ENCODE data around the gene REEP1.

DNA sequence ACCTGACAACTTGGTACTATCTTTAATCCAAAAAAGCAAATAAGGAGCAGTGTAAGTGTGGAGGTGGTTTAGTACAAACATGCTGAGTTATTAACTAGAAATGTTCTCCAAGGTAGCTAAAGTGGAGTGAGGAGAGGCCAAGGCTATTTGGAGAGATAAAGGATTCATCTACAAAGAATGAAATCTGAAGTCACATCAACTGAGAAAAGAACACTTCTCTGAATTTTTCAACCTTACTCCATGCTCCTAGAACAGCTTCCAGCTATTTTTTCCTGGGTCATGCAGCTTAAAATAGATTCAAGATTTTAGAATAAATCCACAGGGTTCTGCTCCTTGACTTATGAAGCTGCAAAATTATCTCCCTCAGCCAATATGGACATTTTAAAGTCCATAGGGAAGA, 160.8 kb downstream of the REEP1 start:
- TF ChIP-seq POLR2AphosphoS5 (IDR thresholded peaks at IDR 0.05; ENCODE audit: low read depth, low read length) = no peak
- no peak for TF ChIP-seq TAF1 (IDR thresholded peaks at IDR 0.05; ENCODE audit: borderline replicate concordance, insufficient read depth, low read length)
- TF ChIP-seq, protein P1, sequence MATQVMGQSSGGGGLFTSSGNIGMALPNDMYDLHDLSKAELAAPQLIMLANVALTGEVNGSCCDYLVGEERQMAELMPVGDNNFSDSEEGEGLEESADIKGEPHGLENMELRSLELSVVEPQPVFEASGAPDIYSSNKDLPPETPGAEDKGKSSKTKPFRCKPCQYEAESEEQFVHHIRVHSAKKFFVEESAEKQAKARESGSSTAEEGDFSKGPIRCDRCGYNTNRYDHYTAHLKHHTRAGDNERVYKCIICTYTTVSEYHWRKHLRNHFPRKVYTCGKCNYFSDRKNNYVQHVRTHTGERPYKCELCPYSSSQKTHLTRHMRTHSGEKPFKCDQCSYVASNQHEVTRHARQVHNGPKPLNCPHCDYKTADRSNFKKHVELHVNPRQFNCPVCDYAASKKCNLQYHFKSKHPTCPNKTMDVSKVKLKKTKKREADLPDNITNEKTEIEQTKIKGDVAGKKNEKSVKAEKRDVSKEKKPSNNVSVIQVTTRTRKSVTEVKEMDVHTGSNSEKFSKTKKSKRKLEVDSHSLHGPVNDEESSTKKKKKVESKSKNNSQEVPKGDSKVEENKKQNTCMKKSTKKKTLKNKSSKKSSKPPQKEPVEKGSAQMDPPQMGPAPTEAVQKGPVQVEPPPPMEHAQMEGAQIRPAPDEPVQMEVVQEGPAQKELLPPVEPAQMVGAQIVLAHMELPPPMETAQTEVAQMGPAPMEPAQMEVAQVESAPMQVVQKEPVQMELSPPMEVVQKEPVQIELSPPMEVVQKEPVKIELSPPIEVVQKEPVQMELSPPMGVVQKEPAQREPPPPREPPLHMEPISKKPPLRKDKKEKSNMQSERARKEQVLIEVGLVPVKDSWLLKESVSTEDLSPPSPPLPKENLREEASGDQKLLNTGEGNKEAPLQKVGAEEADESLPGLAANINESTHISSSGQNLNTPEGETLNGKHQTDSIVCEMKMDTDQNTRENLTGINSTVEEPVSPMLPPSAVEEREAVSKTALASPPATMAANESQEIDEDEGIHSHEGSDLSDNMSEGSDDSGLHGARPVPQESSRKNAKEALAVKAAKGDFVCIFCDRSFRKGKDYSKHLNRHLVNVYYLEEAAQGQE (IDR thresholded peaks at IDR 0.05; ENCODE audit: insufficient read depth in 1 of 2, low read depth in 2 of 2, low read length in 2 of 2) = no peak

Data from PFSK-1 (cell line).